Keratinocyte (primary cell): Measurements from ENCODE around the gene TMCO4.

Source experiments
- CTCF ChIP-seq, 3 experiments: IDR thresholded peaks in 1 of 3; conservative IDR thresholded peaks in 1 of 3; optimal IDR thresholded peaks in 1 of 3; 2 replicates in 2 of 3; 3 replicates in 1 of 3; pipeline versions ENCODE3 to v1.5.1; 2011; ENCODE audit warnings: low read length in 3 of 3, mild to moderate bottlenecking in 3 of 3, moderate library complexity in 2 of 3, control low read depth in 1 of 3, inconsistent platforms in 1 of 3; ENCODE audit not compliant: insufficient read depth in 2 of 3; ENCODE audit errors: extremely low read depth in 1 of 3
- EZH2 ChIP-seq: IDR thresholded peaks from one replicate; pipeline ENCODE4 v1.6.1; 2012; ENCODE audit warnings: inconsistent platforms, mild to moderate bottlenecking, low read length, moderate library complexity

- TF ChIP-seq CTCF (optimal IDR thresholded peaks at IDR 0.05 in 1 of 3, IDR thresholded peaks at IDR 0.05 in 1 of 3, conservative IDR thresholded peaks at IDR 0.05 in 1 of 3; ENCODE audit: extremely low read depth in 1 of 3, insufficient read depth in 2 of 3, low read length in 3 of 3) (no peak), EZH2 (peak; percentile 33)
Measured at GRCh38 chr1:19664453-19665185, 135.1 kb downstream of the TMCO4 start, which contains the start of gene HTR6.
